SK-N-SH (cell line): ENCODE results near the gene CASD1. TPM values are rescaled to one million over a fixed set of nuclear protein-coding genes. Genes with fewer than 3 reads are reported as not detected.

Experiments
- CTCF ChIA-PET: fragments of 300-600, 350-600 bp; formaldehyde crosslinking; extraction: SDS; loops from one replicate; lab custom pipeline; 2021; lab: Yijun Ruan, JAX
- POLR2A ChIA-PET: fragments of 350-600 bp; sonication (Branson Sonifier 250); formaldehyde crosslinking; extraction: SDS; loops from one replicate; lab custom pipeline; 2020; ENCODE audit warnings: antibody characterized with exemption, inconsistent platforms; lab: Yijun Ruan, JAX
- DNase-seq: peaks from one replicate; pipeline ENCODE4 v3.0.0; 2012
- H2AFZ ChIP-seq: fragments of 200-600 bp; sonication (generic); 2 replicates; pipeline ENCODE4 v1.8.1; 2016; ENCODE audit warnings: antibody characterized with exemption, mild to moderate bottlenecking, low read depth
- H3F3A ChIP-seq: fragments of 200-600 bp; sonication (generic); replicated peaks from 2 replicates; pipeline ENCODE3; 2016; ENCODE audit warnings: antibody characterized with exemption, mild to moderate bottlenecking; ENCODE audit not compliant: insufficient read depth
- H3K27ac ChIP-seq, 2 experiments: fragments of 200-500 bp in 1 of 2; fragments of 200-600 bp in 1 of 2; sonication (Bioruptor generic) in 1 of 2; sonication (generic), shearing (Covaris generic) in 1 of 2; 2 replicates each; pipeline versions ENCODE4 v1.5.1 to v1.6.1; 2014 to 2016; ENCODE audit warnings: low read depth in 2 of 2, inconsistent platforms in 1 of 2, low read length in 1 of 2, mild to moderate bottlenecking in 1 of 2, mixed read lengths in 1 of 2
- H3K27me3 ChIP-seq: fragments of 200-600 bp; sonication (generic), shearing (Covaris generic); 2 replicates; pipeline ENCODE4 v1.6.1; 2016; ENCODE audit warnings: mixed run types; ENCODE audit not compliant: insufficient read depth
- H3K36me3 ChIP-seq, 2 experiments: fragments of 200-500 bp in 1 of 2; fragments of 200-600 bp in 1 of 2; sonication (Bioruptor generic) in 1 of 2; sonication (generic) in 1 of 2; replicated peaks in 1 of 2; 2 replicates each; pipeline versions ENCODE3 to v1.5.1; 2014 to 2016; ENCODE audit warnings: low read length in 1 of 2, mild to moderate bottlenecking in 1 of 2; ENCODE audit not compliant: insufficient read depth in 2 of 2, control insufficient read depth in 1 of 2
- H3K4me1 ChIP-seq, 2 experiments: fragments of 200-500 bp in 1 of 2; fragments of 200-600 bp in 1 of 2; sonication (Bioruptor generic) in 1 of 2; sonication (generic), shearing (Covaris generic) in 1 of 2; 2 replicates each; pipeline versions ENCODE4 v1.5.1 to v1.6.1; 2014 to 2016; ENCODE audit warnings: low read depth in 1 of 2, low read length in 1 of 2, mixed run types in 1 of 2; ENCODE audit not compliant: insufficient read depth in 2 of 2, control insufficient read depth in 1 of 2
- H3K4me2 ChIP-seq: fragments of 200-600 bp; sonication (generic), shearing (Covaris generic); 2 replicates; pipeline ENCODE4 v1.6.1; 2017; ENCODE audit warnings: mixed run types
- H3K4me3 ChIP-seq, 2 experiments: fragments of 200-500 bp in 1 of 2; fragments of 200-600 bp in 1 of 2; sonication (Bioruptor generic) in 1 of 2; sonication (generic), shearing (Covaris generic) in 1 of 2; 2 replicates each; pipeline versions ENCODE4 v1.5.1 to v1.8.1; 2014 to 2016; ENCODE audit warnings: low read depth in 2 of 2, inconsistent platforms in 1 of 2, low read length in 1 of 2, mild to moderate bottlenecking in 1 of 2, mixed read lengths in 1 of 2, moderate library complexity in 1 of 2
- H3K79me2 ChIP-seq: fragments of 200-600 bp; sonication (generic); 2 replicates; pipeline ENCODE4 v1.8.1; 2017; ENCODE audit warnings: mild to moderate bottlenecking; ENCODE audit not compliant: insufficient read depth
- H3K9ac ChIP-seq: fragments of 200-600 bp; sonication (generic); 2 replicates; pipeline ENCODE4 v1.6.1; 2017; ENCODE audit warnings: mixed run types
- H3K9me2 ChIP-seq: fragments of 200-600 bp; sonication (generic); 2 replicates; pipeline ENCODE4 v1.6.1; 2017; ENCODE audit warnings: mixed run types
- H3K9me3 ChIP-seq: fragments of 200-600 bp; sonication (generic); 2 replicates; pipeline ENCODE4 v1.6.1; 2017; ENCODE audit warnings: mixed run types, mild to moderate bottlenecking, moderate library complexity
- H4K20me1 ChIP-seq: fragments of 200-600 bp; sonication (generic); 2 replicates; pipeline ENCODE4 v1.6.1; 2017; ENCODE audit warnings: mild to moderate bottlenecking, mixed run types; ENCODE audit not compliant: insufficient read depth
- CHD2 ChIP-seq: fragments of 150-350 bp; IDR thresholded peaks from 2 replicates; pipeline ENCODE4 v1.6.1; 2018; ENCODE audit warnings: low read length; ENCODE audit not compliant: partially characterized antibody
- CTCF ChIP-seq: fragments of 200-600 bp; sonication (generic); IDR thresholded peaks from 2 replicates; pipeline ENCODE4 v1.6.1; 2017; ENCODE audit warnings: antibody characterized with exemption, mild to moderate bottlenecking, moderate library complexity
- ELF1 ChIP-seq: IDR thresholded peaks from 2 replicates; pipeline ENCODE4 v1.4.0; 2012
- FOSL2 ChIP-seq: IDR thresholded peaks from 2 replicates; pipeline ENCODE4 v1.4.0; 2012; ENCODE audit warnings: low read depth, mild to moderate bottlenecking, moderate library complexity, borderline replicate concordance
- NRF1 ChIP-seq: IDR thresholded peaks from 2 replicates; pipeline ENCODE4 v1.6.1; 2012; ENCODE audit warnings: low read depth, mild to moderate bottlenecking, low read length
- RCOR1 ChIP-seq: fragments of 150-350 bp; IDR thresholded peaks from 2 replicates; pipeline ENCODE4 v1.6.1; 2017; ENCODE audit warnings: antibody characterized with exemption, low read length
- RXRA ChIP-seq: IDR thresholded peaks from 2 replicates; pipeline ENCODE4 v1.4.0; 2012; ENCODE audit warnings: low read depth, mild to moderate bottlenecking, borderline replicate concordance
- SIN3A ChIP-seq: IDR thresholded peaks from 2 replicates; pipeline ENCODE4 v1.6.1; 2012; ENCODE audit warnings: low read depth, mild to moderate bottlenecking, low read length, moderate library complexity, borderline replicate concordance
- TAF1 ChIP-seq: IDR thresholded peaks from 2 replicates; pipeline ENCODE4 v1.6.1; 2012; ENCODE audit warnings: low read depth, mild to moderate bottlenecking, low read length, moderate library complexity, borderline replicate concordance
- TCF12 ChIP-seq: IDR thresholded peaks from 2 replicates; pipeline ENCODE4 v1.4.0; 2012
- TEAD4 ChIP-seq: IDR thresholded peaks from 2 replicates; pipeline ENCODE4 v1.4.0; 2012; ENCODE audit warnings: mild to moderate bottlenecking, borderline replicate concordance; ENCODE audit not compliant: insufficient read depth
- USF1 ChIP-seq: IDR thresholded peaks from 2 replicates; pipeline ENCODE4 v1.4.0; 2012; ENCODE audit warnings: low read depth, borderline replicate concordance
- YY1 ChIP-seq: IDR thresholded peaks from 2 replicates; pipeline ENCODE4 v1.4.0; 2012; ENCODE audit warnings: low read depth, mild to moderate bottlenecking
- WGBS: methylation state at CpG from one replicate; pipeline ENCODE4 v1.1.6; 2017; ENCODE audit warnings: low lambda C conversion rate; 5-methylcytosine and 5-hydroxymethylcytosine counted together
- polyA plus RNA-seq, 3 experiments: library from polyadenylated mRNA; depleted of rRNA; stranded (reverse); fragments of >200 nt; gene quantifications; 2 replicates each; pipeline ENCODE4 v1.2.3, GENCODE V29; 2012

The CASD1 gene
- polyA plus RNA-seq, 1 of the 3 experiments (the other 2 are of a cell fraction), result 8.5 TPM

- no peaks in the 10 kb centered on the region for H4K20me1 ChIP-seq
- DNase-seq, result peak; percentile 8
- H3K9ac ChIP-seq, result no peak overlapping the region
- H3K9me2 ChIP-seq, result no peaks in the 10 kb centered on the region
- POLR2A ChIA-PET, result no interaction called here
- no peak overlapping the region for H2AFZ ChIP-seq
- no peaks in the 10 kb centered on the region for H3K9me3 ChIP-seq
- H3K79me2 ChIP-seq, result no peaks in the 10 kb centered on the region
- peaks cover 32 to 64% of the 10 kb centered on the region in 2 experiments for H3K36me3 ChIP-seq
- peaks cover 7 to 12% of the 10 kb centered on the region in 2 experiments; a peak in 2 of 4 replicates for H3K4me1 ChIP-seq
- H3K27me3 ChIP-seq, result no peaks in the 10 kb centered on the region
- no peak overlapping the region for H3K27ac ChIP-seq
- TF ChIP-seq USF1, result no peak
- no peak for TF ChIP-seq CHD2
- no peak for TF ChIP-seq TCF12
- no peak for TF ChIP-seq RCOR1
- TF ChIP-seq RXRA, result no peak
- no peak for TF ChIP-seq TEAD4
- TF ChIP-seq TAF1, result no peak
- no peak for TF ChIP-seq NRF1
- TF ChIP-seq ELF1, result no peak
- no peak for TF ChIP-seq SIN3A
- TF ChIP-seq FOSL2, result no peak
- TF ChIP-seq YY1, result no peak
- TF ChIP-seq CTCF, result no peak
- CTCF ChIA-PET, result interaction anchor here (0.9 kb wide), 1 partner anchor 49 kb away, joined by 3 read pairs; no protein-coding TSS in a partner anchor
- 96% methylated on average over 4 of the region's 4 CpGs for WGBS
- no peak overlapping the region for H3K4me3 ChIP-seq
- H3F3A ChIP-seq, result no peaks in the 10 kb centered on the region
- no peak overlapping the region for H3K4me2 ChIP-seq
These were observed 81.0 kb downstream of the CASD1 start for GRCh38 chr7:94590526-94591162.

GRCh38 chr7:94591176-94591575 is 81.6 kb downstream of the CASD1 start:
- TF ChIP-seq RXRA (no peak), TAF1 (no peak)
- TF ChIP-seq, all 33 proteins: peak for 0
- Histone ChIP-seq H3K4me3 (no peak overlapping the region), H3K9ac (no peak overlapping the region), H2AFZ (no peak overlapping the region), H4K20me1 (no peaks in the 10 kb centered on the region), H3F3A (no peaks in the 10 kb centered on the region), H3K9me3 (no peaks in the 10 kb centered on the region), H3K9me2 (no peaks in the 10 kb centered on the region), H3K79me2 (no peaks in the 10 kb centered on the region), H3K4me2 (no peak overlapping the region), H3K27ac (no peak overlapping the region), H3K4me1 (peaks cover 11 to 17% of the 10 kb centered on the region in 2 experiments; a peak in 2 of 4 replicates), H3K27me3 (no peaks in the 10 kb centered on the region), H3K36me3 (peaks cover 32 to 64% of the 10 kb centered on the region in 2 experiments)
- DNase-seq, result no peak
- WGBS, result 89% methylated on average over 2 of the region's 2 CpGs
- POLR2A ChIA-PET, result no interaction called here
- CTCF ChIA-PET, result no interaction called here
